ENCODE results near the gene KIF1B.

KIF1B gene

DNA sequence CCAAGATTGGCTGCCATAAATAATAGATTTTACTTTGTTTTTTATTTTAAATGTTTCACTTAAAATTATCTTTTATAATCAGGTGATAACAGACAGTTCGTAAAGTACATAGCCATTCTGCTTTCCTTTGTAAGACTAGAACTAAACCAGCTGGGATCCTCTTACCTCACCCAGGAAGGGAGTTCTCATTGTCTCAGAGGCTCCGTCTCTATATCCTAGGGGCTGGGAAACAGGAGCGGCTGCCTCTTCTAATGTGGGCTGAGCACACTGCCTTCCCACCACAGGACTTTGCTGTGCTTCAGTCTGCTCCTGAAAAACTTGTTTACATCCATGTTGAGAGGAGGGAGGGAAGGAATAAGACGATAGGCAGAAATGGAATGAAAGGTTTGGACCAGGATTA is 142.9 kb downstream of the KIF1B start:
- TF ChIP-seq TAF1 (IDR thresholded peaks at IDR 0.05; ENCODE audit: low read depth), result no peak
- no peak for TF ChIP-seq TEAD4 (IDR thresholded peaks at IDR 0.05)
- no peak for TF ChIP-seq YY1 (IDR thresholded peaks at IDR 0.05; ENCODE audit: low read depth)
- TF ChIP-seq, protein P1, sequence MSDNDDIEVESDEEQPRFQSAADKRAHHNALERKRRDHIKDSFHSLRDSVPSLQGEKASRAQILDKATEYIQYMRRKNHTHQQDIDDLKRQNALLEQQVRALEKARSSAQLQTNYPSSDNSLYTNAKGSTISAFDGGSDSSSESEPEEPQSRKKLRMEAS (IDR thresholded peaks at IDR 0.05), result no peak
- TF ChIP-seq CREB1 (IDR thresholded peaks at IDR 0.05; ENCODE audit: low read depth), result no peak
- TF ChIP-seq ZBTB7A (IDR thresholded peaks at IDR 0.05; ENCODE audit: low read depth), result no peak
- no peak for TF ChIP-seq TCF12 (IDR thresholded peaks at IDR 0.05; ENCODE audit: low read depth)
- TF ChIP-seq, protein P2, sequence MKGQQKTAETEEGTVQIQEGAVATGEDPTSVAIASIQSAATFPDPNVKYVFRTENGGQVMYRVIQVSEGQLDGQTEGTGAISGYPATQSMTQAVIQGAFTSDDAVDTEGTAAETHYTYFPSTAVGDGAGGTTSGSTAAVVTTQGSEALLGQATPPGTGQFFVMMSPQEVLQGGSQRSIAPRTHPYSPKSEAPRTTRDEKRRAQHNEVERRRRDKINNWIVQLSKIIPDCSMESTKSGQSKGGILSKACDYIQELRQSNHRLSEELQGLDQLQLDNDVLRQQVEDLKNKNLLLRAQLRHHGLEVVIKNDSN (IDR thresholded peaks at IDR 0.05), result no peak

DNA sequence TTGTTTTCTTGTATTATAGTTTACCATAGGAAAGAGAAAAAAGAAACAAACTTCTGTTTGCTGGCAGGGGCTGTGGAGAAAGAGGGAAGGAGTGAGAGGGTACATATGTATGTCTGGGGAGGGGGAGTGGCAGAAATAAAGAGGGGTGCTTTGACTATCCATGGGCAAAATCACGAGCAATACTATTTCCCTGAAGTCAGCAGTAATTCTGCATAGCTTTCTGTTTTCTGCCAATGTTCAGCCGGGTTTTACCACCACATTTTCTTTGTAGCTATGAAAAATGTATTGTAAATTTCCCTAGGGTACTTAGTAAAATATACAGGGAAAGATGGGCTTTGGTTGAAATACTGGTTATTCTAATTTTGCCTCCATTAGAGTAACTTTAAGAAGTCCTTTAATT is 143.3 kb downstream of the KIF1B start:
- TF ChIP-seq, protein P1 (IDR thresholded peaks at IDR 0.05), result no peak
- no peak for TF ChIP-seq EP300 (IDR thresholded peaks at IDR 0.05; ENCODE audit: borderline replicate concordance)
- no peak for TF ChIP-seq RAD21 (IDR thresholded peaks at IDR 0.05; ENCODE audit: low read depth)
- TF ChIP-seq TCF12 (IDR thresholded peaks at IDR 0.05; ENCODE audit: low read depth), result no peak
- TF ChIP-seq, protein P3, sequence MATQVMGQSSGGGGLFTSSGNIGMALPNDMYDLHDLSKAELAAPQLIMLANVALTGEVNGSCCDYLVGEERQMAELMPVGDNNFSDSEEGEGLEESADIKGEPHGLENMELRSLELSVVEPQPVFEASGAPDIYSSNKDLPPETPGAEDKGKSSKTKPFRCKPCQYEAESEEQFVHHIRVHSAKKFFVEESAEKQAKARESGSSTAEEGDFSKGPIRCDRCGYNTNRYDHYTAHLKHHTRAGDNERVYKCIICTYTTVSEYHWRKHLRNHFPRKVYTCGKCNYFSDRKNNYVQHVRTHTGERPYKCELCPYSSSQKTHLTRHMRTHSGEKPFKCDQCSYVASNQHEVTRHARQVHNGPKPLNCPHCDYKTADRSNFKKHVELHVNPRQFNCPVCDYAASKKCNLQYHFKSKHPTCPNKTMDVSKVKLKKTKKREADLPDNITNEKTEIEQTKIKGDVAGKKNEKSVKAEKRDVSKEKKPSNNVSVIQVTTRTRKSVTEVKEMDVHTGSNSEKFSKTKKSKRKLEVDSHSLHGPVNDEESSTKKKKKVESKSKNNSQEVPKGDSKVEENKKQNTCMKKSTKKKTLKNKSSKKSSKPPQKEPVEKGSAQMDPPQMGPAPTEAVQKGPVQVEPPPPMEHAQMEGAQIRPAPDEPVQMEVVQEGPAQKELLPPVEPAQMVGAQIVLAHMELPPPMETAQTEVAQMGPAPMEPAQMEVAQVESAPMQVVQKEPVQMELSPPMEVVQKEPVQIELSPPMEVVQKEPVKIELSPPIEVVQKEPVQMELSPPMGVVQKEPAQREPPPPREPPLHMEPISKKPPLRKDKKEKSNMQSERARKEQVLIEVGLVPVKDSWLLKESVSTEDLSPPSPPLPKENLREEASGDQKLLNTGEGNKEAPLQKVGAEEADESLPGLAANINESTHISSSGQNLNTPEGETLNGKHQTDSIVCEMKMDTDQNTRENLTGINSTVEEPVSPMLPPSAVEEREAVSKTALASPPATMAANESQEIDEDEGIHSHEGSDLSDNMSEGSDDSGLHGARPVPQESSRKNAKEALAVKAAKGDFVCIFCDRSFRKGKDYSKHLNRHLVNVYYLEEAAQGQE (IDR thresholded peaks at IDR 0.05; ENCODE audit: low read depth), result no peak
- TF ChIP-seq, protein P2 (IDR thresholded peaks at IDR 0.05), result no peak
- TF ChIP-seq CREB1 (IDR thresholded peaks at IDR 0.05; ENCODE audit: low read depth), result no peak
- TF ChIP-seq TEAD4 (IDR thresholded peaks at IDR 0.05), result no peak
- TF ChIP-seq YY1 (IDR thresholded peaks at IDR 0.05; ENCODE audit: low read depth), result no peak
- no peak for TF ChIP-seq CEBPB (IDR thresholded peaks at IDR 0.05)
- TF ChIP-seq FOXM1 (IDR thresholded peaks at IDR 0.05; ENCODE audit: borderline replicate concordance, low read depth), result no peak
- no peak for TF ChIP-seq NFIC (IDR thresholded peaks at IDR 0.05)
- TF ChIP-seq TAF1 (IDR thresholded peaks at IDR 0.05; ENCODE audit: low read depth), result no peak
- no peak for TF ChIP-seq ZBTB7A (IDR thresholded peaks at IDR 0.05; ENCODE audit: low read depth)
- TF ChIP-seq EGR1 (IDR thresholded peaks at IDR 0.05), result no peak

DNA sequence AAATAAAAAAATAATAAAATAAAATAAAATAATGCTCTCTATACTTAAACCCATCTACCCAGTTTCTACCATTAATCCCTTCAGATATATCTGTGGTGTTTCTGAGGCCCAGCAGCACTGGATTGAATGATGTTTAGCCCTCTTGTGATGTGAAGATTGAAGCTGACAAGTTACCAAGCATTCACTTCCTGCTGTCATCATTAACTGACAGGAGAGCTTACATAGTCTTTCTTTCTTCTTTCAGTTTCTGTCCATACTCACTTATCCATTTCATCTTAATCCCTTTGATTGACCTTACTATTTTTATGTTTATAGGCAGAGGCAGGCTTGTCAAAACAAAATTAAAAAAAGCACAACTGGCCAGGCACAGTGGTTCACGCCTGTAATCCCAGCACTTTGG is 149.7 kb downstream of the KIF1B start:
- no peak for TF ChIP-seq ZBTB7A (IDR thresholded peaks at IDR 0.05; ENCODE audit: low read depth)
- TF ChIP-seq CREB1 (IDR thresholded peaks at IDR 0.05; ENCODE audit: low read depth), result no peak
- TF ChIP-seq, protein P1 (IDR thresholded peaks at IDR 0.05), result no peak
- TF ChIP-seq EP300 (IDR thresholded peaks at IDR 0.05; ENCODE audit: borderline replicate concordance), result no peak
- TF ChIP-seq TEAD4 (IDR thresholded peaks at IDR 0.05), result no peak
- TF ChIP-seq FOXM1 (IDR thresholded peaks at IDR 0.05; ENCODE audit: borderline replicate concordance, low read depth), result no peak
- no peak for TF ChIP-seq CEBPB (IDR thresholded peaks at IDR 0.05)

DNA sequence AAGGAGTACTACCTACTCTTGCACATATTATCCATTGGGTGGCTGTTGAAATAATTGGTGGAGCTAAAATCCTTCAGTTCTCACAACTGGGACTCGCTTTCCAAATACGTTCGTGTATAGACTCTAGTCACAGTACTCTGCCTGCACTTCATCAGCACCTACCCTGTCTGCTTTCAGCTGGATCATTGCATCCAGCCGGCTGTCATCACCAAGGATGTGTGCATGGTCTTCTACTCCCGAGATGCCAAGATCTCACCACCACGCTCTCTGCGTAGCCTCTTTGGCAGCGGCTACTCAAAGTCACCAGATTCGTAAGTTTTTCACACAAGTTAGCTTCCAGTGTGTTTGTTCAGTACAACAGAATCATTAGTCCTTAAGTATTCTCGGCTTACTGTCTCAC is 151.1 kb downstream of the KIF1B start:
- no peak for TF ChIP-seq RAD21 (IDR thresholded peaks at IDR 0.05; ENCODE audit: low read depth)

DNA sequence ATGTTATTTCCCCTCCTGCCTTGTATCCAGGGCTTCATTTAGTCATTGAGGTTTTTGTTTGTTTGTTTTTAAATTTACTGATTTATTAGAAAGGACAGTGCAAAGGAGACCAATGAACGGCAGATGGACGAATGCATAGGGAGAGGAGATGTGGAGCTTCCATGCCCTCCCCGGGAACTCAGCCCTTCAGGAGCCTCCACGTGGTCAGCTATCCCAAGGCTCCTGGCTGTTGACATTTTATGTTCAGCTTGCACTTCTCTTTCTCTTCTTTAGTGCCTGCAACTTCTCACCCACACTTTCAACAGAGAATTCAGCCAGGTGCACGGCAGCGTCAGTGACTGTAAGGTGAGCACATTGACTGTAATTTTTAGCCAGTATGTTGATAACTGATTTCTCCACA is 157.8 kb downstream of the KIF1B start:
- no peak for TF ChIP-seq EP300 (IDR thresholded peaks at IDR 0.05; ENCODE audit: borderline replicate concordance)
- no peak for TF ChIP-seq YY1 (IDR thresholded peaks at IDR 0.05; ENCODE audit: low read depth)
- no peak for TF ChIP-seq CEBPB (IDR thresholded peaks at IDR 0.05)
- TF ChIP-seq, protein P3 (IDR thresholded peaks at IDR 0.05; ENCODE audit: low read depth), result no peak
- TF ChIP-seq EGR1 (IDR thresholded peaks at IDR 0.05), result no peak
- no peak for TF ChIP-seq TAF1 (IDR thresholded peaks at IDR 0.05; ENCODE audit: low read depth)
- TF ChIP-seq, protein P2 (IDR thresholded peaks at IDR 0.05), result no peak
- TF ChIP-seq TCF12 (IDR thresholded peaks at IDR 0.05; ENCODE audit: low read depth), result no peak
- no peak for TF ChIP-seq NFIC (IDR thresholded peaks at IDR 0.05)
- no peak for TF ChIP-seq ZBTB7A (IDR thresholded peaks at IDR 0.05; ENCODE audit: low read depth)

DNA sequence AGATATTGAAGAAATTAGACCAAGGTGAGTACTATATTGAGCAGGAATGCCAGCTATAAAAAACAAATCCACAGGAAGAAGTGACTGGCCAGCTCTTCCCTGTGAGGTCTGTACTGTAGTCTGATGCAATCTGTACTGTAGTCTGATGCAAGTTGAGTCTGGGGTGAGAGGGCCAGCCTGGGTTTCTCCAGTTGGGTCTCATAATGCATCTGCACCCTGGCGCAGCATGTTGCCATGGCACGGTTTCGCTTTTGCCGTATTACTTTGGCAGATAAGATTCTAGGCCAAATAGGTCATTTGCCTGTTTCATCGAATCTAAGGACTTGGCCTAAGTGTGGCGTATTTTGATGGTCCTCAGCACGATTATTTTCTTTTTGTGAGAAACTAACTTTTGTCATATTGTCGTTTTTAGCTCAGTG is 164.1 kb downstream of the KIF1B start:
- TF ChIP-seq EGR1 (IDR thresholded peaks at IDR 0.05) (no peak), TCF12 (IDR thresholded peaks at IDR 0.05; ENCODE audit: low read depth) (no peak), CEBPB (IDR thresholded peaks at IDR 0.05) (no peak), RAD21 (IDR thresholded peaks at IDR 0.05; ENCODE audit: low read depth) (no peak), FOXM1 (IDR thresholded peaks at IDR 0.05; ENCODE audit: borderline replicate concordance, low read depth) (no peak), ZBTB7A (IDR thresholded peaks at IDR 0.05; ENCODE audit: low read depth) (no peak), EP300 (IDR thresholded peaks at IDR 0.05; ENCODE audit: borderline replicate concordance) (no peak), CREB1 (IDR thresholded peaks at IDR 0.05; ENCODE audit: low read depth) (no peak), NFIC (IDR thresholded peaks at IDR 0.05) (no peak), TEAD4 (IDR thresholded peaks at IDR 0.05) (no peak), YY1 (IDR thresholded peaks at IDR 0.05; ENCODE audit: low read depth) (no peak)
- TF ChIP-seq, protein P2 (IDR thresholded peaks at IDR 0.05), result no peak
- TF ChIP-seq, protein P1 (IDR thresholded peaks at IDR 0.05), result no peak
- TF ChIP-seq, protein P3 (IDR thresholded peaks at IDR 0.05; ENCODE audit: low read depth), result no peak

All from Ishikawa (cell line).